Progenitor cell of endocrine pancreas (in vitro differentiated cells): ENCODE results near the gene SATB2. TPM values are rescaled to one million over a fixed set of nuclear protein-coding genes. Genes with fewer than 3 reads are reported as not detected.

Source experiments
- DNase-seq: peaks from one replicate; pipeline ENCODE4 v3.0.0; 2021; ENCODE audit warnings: low spot score; ENCODE audit not compliant: unreplicated experiment
- H3K27ac Mint-ChIP-seq: 2 replicates; pipeline ENCODE4 v1.8.0; 2021; ENCODE audit warnings: mild to moderate bottlenecking, moderate library complexity, mixed read lengths
- H3K27me3 Mint-ChIP-seq: 2 replicates; pipeline ENCODE4 v1.8.0; 2021; ENCODE audit warnings: mixed read lengths
- H3K36me3 Mint-ChIP-seq: 2 replicates; pipeline ENCODE4 v1.8.0; 2022; ENCODE audit warnings: mixed read lengths; ENCODE audit not compliant: insufficient read depth
- H3K4me1 Mint-ChIP-seq: 2 replicates; pipeline ENCODE4 v1.8.0; 2021; ENCODE audit warnings: low read depth, mixed read lengths
- H3K4me3 Mint-ChIP-seq: 2 replicates; pipeline ENCODE4 v1.8.0; 2021; ENCODE audit warnings: low read depth, mild to moderate bottlenecking, moderate library complexity, mixed read lengths
- H3K9me3 Mint-ChIP-seq: 2 replicates; pipeline ENCODE4 v1.8.0; 2021; ENCODE audit warnings: low read depth, mixed read lengths
- CTCF ChIP-seq: fragments of 200-600 bp; sonication (generic); IDR thresholded peaks from one replicate; pipeline ENCODE4 v1.5.0; 2021; ENCODE audit warnings: antibody characterized with exemption, mild to moderate bottlenecking; ENCODE audit not compliant: unreplicated experiment
- total RNA-seq: library from RNA; stranded (reverse); gene quantifications from 2 replicates; pipeline ENCODE4 v1.2.1, GENCODE V29; 2021

Gene SATB2
- total RNA-seq, 1 donor from 2014 or later: 4.4 TPM

- no peak for DNase-seq
- peaks cover 63% of the 10 kb centered on the region for H3K27me3 Mint-ChIP-seq
These were observed 19.6 kb upstream of the SATB2 start for GRCh38 chr2:199477277-199477834.

DNA sequence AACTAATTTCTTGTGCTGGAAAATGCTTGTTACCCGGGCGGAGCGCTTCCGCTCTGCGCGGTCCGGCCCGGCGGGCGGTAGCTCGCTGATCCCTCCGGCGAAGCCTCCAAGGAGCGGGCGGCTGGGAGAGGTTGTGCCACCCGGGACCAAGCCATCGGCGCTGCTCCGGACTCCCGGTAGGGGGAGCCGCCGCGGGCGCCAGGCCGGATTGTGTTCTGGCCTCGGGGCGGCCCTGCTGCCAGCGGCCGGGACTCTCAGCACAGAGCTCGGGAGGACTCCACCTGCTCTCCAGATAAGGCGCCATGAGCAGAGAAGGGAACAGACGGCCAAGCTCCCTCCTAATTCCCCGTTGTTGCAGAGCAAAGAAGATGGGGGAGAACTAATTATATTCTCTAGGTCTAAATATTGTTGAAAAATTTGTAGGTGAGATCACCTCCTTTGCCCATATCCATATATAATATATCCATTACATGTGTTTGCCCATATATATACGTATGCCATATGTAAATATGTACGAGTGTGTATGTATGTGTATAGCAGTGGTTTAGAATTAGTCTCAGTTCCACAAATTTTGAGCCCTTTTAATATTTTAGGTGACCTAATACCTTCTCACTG, 13.8 kb upstream of the SATB2 start:
- H3K4me3 Mint-ChIP-seq: peak overlapping the region; percentile 31
- H3K9me3 Mint-ChIP-seq: no peaks in the 10 kb centered on the region
- DNase-seq: peak; percentile 83
- H3K27ac Mint-ChIP-seq: no peak overlapping the region
- no peaks in the 10 kb centered on the region for H3K36me3 Mint-ChIP-seq
- H3K4me1 Mint-ChIP-seq: peaks cover 12% of the 10 kb centered on the region
- peak; percentile 88 for TF ChIP-seq CTCF
- peaks cover 95% of the 10 kb centered on the region for H3K27me3 Mint-ChIP-seq

More at GRCh38 chr2:199477277-199477834, 19.6 kb upstream of the SATB2 start:
- no peak overlapping the region for H3K27ac Mint-ChIP-seq
- peaks cover 5% of the 10 kb centered on the region for H3K4me1 Mint-ChIP-seq
- H3K9me3 Mint-ChIP-seq: no peaks in the 10 kb centered on the region
- H3K36me3 Mint-ChIP-seq: no peaks in the 10 kb centered on the region
- no peak for TF ChIP-seq CTCF
- no peak overlapping the region for H3K4me3 Mint-ChIP-seq

GRCh38 chr2:199470672-199471442, 13.1 kb upstream of the SATB2 start:
- TF ChIP-seq CTCF: no peak
- peaks cover 12% of the 10 kb centered on the region for H3K4me1 Mint-ChIP-seq

DNA sequence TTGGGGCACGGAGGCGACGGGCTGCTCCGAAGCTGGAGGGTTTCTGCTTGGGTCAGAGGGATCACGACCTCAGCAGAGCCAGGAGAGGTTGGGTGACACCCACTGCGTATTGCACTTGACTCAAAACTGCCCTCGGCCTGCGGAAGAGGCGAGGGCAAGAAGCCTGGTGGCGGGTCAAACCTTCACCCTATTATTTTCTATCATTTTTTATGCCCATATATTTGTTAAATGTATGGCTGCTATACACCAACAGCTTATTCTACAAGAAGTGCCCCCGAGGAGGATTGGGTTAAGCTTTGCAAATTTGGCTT, 12.6 kb upstream of the SATB2 start:
- no peak for TF ChIP-seq CTCF
- H3K27me3 Mint-ChIP-seq: peaks cover 96% of the 10 kb centered on the region
- no peak for DNase-seq
- H3K27ac Mint-ChIP-seq: no peak overlapping the region
- H3K9me3 Mint-ChIP-seq: no peaks in the 10 kb centered on the region
- peaks cover 12% of the 10 kb centered on the region for H3K4me1 Mint-ChIP-seq
- H3K36me3 Mint-ChIP-seq: no peaks in the 10 kb centered on the region
- no peak overlapping the region for H3K4me3 Mint-ChIP-seq

More at GRCh38 chr2:199470672-199471442, 13.1 kb upstream of the SATB2 start:
- Mint-ChIP-seq H3K27me3 (peaks cover 95% of the 10 kb centered on the region), H3K4me3 (peak overlapping the region; percentile 31), H3K27ac (no peak overlapping the region), H3K9me3 (no peaks in the 10 kb centered on the region), H3K36me3 (no peaks in the 10 kb centered on the region)
- no peak for DNase-seq

- H3K27me3 Mint-ChIP-seq: peaks cover 96% of the 10 kb centered on the region
These were observed 12.0 kb upstream of the SATB2 start for GRCh38 chr2:199469514-199470360.

More at GRCh38 chr2:199469514-199470360, 12.0 kb upstream of the SATB2 start:
- no peaks in the 10 kb centered on the region for H3K36me3 Mint-ChIP-seq
- no peaks in the 10 kb centered on the region for H3K9me3 Mint-ChIP-seq
- no peak for TF ChIP-seq CTCF
- peaks cover 14% of the 10 kb centered on the region for H3K4me1 Mint-ChIP-seq
- no peak for DNase-seq
- H3K4me3 Mint-ChIP-seq: peak overlapping the region; percentile 58
- H3K27ac Mint-ChIP-seq: no peak overlapping the region
